Activated naive CD8-positive, alpha-beta T cell treated with anti-CD3 and anti-CD28 coated beads, Interleukin-2, amount 10 ng/mL, durations not matched to agents 7 days and 5 days (primary cell): ENCODE measurements around the gene NPS. TPM values are rescaled to one million over a fixed set of nuclear protein-coding genes. Genes with fewer than 3 reads are reported as not detected.

Source experiments
- ATAC-seq: fragments of 150-1000 bp; cut with Tn5 transposase; one replicate; pipeline ENCODE4 v1.10.0; 2021; ENCODE audit warnings: low read depth, moderate library complexity
- POLR2A ChIA-PET: fragments of 350-600 bp; sonication (Branson Sonifier 250); formaldehyde crosslinking; loops from one replicate; lab custom pipeline; 2021; ENCODE audit warnings: antibody characterized with exemption; lab: Charles Lee
- DNase-seq: peaks from one replicate; pipeline ENCODE4 v3.0.0; 2021
- H3K27ac Mint-ChIP-seq: one replicate; pipeline ENCODE4 v1.8.0; 2022; ENCODE audit warnings: mild to moderate bottlenecking, mixed read lengths
- H3K27me3 Mint-ChIP-seq: one replicate; pipeline ENCODE4 v1.8.0; 2022; ENCODE audit warnings: mild to moderate bottlenecking, moderate library complexity, mixed read lengths
- H3K36me3 Mint-ChIP-seq: one replicate; pipeline ENCODE4 v1.8.0; 2021; ENCODE audit warnings: mild to moderate bottlenecking, mixed read lengths
- H3K4me1 Mint-ChIP-seq: one replicate; pipeline ENCODE4 v1.8.0; 2021; ENCODE audit warnings: mixed read lengths
- H3K4me3 Mint-ChIP-seq: one replicate; pipeline ENCODE4 v1.8.0; 2022; ENCODE audit warnings: mild to moderate bottlenecking, moderate library complexity, mixed read lengths
- H3K9me3 Mint-ChIP-seq: one replicate; pipeline ENCODE4 v1.8.0; 2021; ENCODE audit warnings: mixed read lengths
- total RNA-seq, 2 experiments: library from RNA; stranded (reverse); gene quantifications; one replicate each; pipeline ENCODE4 v1.2.3, GENCODE V29; 2021

NPS gene
- total RNA-seq, 2 experiments from 2014 or later, result not detected

- Mint-ChIP-seq H3K27me3 (peaks cover 4% of the 10 kb centered on the region), H3K27ac (no peak overlapping the region), H3K9me3 (no peaks in the 10 kb centered on the region), H3K36me3 (no peaks in the 10 kb centered on the region), H3K4me1 (no peaks in the 10 kb centered on the region), H3K4me3 (no peak overlapping the region)
- no peak for DNase-seq
- POLR2A ChIA-PET, result no interaction called here
- no peak for ATAC-seq
Observed at GRCh38 chr10:127600479-127600878, 51.4 kb downstream of the NPS start.

Other genes with a start within 250 kb of the NPS start
- not detected for gene FOXI2, start 187.9 kb downstream of the NPS start, total RNA-seq